WERI-Rb-1 (cell line): Measurements from ENCODE around the gene ANXA8.

Experiments used
- DNase-seq: peaks from one replicate; pipeline ENCODE4 v3.0.0-alpha.2; 2020
- H3K27ac ChIP-seq: fragments of 250-450 bp; sonication (Bioruptor Pico); 2 replicates; pipeline ENCODE4 v1.5.1; 2020; ENCODE audit warnings: mild to moderate bottlenecking, moderate library complexity
- H3K27me3 ChIP-seq: fragments of 250-450 bp; sonication (Bioruptor Pico); 2 replicates; pipeline ENCODE4 v1.5.1; 2021; ENCODE audit warnings: mild to moderate bottlenecking, low read depth, moderate library complexity; ENCODE audit not compliant: insufficient read depth, severe bottlenecking
- H3K36me3 ChIP-seq: fragments of 250-450 bp; sonication (Bioruptor Pico); 2 replicates; pipeline ENCODE4 v1.5.1; 2020; ENCODE audit warnings: mild to moderate bottlenecking, moderate library complexity
- H3K4me3 ChIP-seq: 2 replicates; pipeline ENCODE4 v1.5.1; 2011; ENCODE audit warnings: low read depth, mild to moderate bottlenecking, control low read depth, low read length
- H3K9me3 ChIP-seq: fragments of 250-450 bp; sonication (Bioruptor Pico); 2 replicates; pipeline ENCODE4 v1.5.1; 2021; ENCODE audit warnings: mild to moderate bottlenecking, moderate library complexity; ENCODE audit not compliant: severe bottlenecking
- CTCF ChIP-seq: IDR thresholded peaks from 2 replicates; pipeline ENCODE4 v1.5.1; 2011; ENCODE audit warnings: low read depth, mild to moderate bottlenecking, control low read depth, inconsistent platforms, low read length

ANXA8 gene

GRCh38 chr10:47447209-47447608 is 36.7 kb downstream of the ANXA8 start:
- Histone ChIP-seq H3K36me3 (no peaks in the 10 kb centered on the region), H3K27me3 (no peaks in the 10 kb centered on the region), H3K27ac (no peak overlapping the region), H3K9me3 (peaks cover 10% of the 10 kb centered on the region), H3K4me3 (no peak overlapping the region)
- no peak for DNase-seq
- no peak for TF ChIP-seq CTCF

GRCh38 chr10:47445720-47446119 is 38.2 kb downstream of the ANXA8 start:
- Histone ChIP-seq H3K4me3 (no peak overlapping the region), H3K27me3 (no peaks in the 10 kb centered on the region), H3K27ac (no peak overlapping the region), H3K9me3 (peaks cover 10% of the 10 kb centered on the region), H3K36me3 (no peaks in the 10 kb centered on the region)
- DNase-seq: no peak
- TF ChIP-seq CTCF: no peak

GRCh38 chr10:47444047-47444446 is 39.9 kb downstream of the ANXA8 start:
- H3K36me3 ChIP-seq: no peaks in the 10 kb centered on the region
- TF ChIP-seq CTCF: no peak
- H3K27ac ChIP-seq: no peak overlapping the region
- DNase-seq: no peak
- peaks cover 10% of the 10 kb centered on the region for H3K9me3 ChIP-seq
- H3K27me3 ChIP-seq: no peaks in the 10 kb centered on the region
- H3K4me3 ChIP-seq: no peak overlapping the region

- no peak for TF ChIP-seq CTCF
- DNase-seq: no peak
- Histone ChIP-seq H3K9me3 (peaks cover 10% of the 10 kb centered on the region), H3K36me3 (no peaks in the 10 kb centered on the region), H3K4me3 (no peak overlapping the region), H3K27ac (no peak overlapping the region), H3K27me3 (no peaks in the 10 kb centered on the region)
Measured at GRCh38 chr10:47443145-47443544, 40.8 kb downstream of the ANXA8 start.

GRCh38 chr10:47442351-47442750 is 41.6 kb downstream of the ANXA8 start:
- Histone ChIP-seq H3K27ac (no peak overlapping the region), H3K9me3 (peaks cover 10% of the 10 kb centered on the region), H3K27me3 (no peaks in the 10 kb centered on the region), H3K4me3 (no peak overlapping the region), H3K36me3 (no peaks in the 10 kb centered on the region)
- no peak for TF ChIP-seq CTCF
- DNase-seq: no peak

GRCh38 chr10:47441938-47442337 is 42.0 kb downstream of the ANXA8 start:
- no peak overlapping the region for H3K4me3 ChIP-seq
- H3K27ac ChIP-seq: no peak overlapping the region

More at GRCh38 chr10:47441938-47442337, 42.0 kb downstream of the ANXA8 start:
- Histone ChIP-seq H3K9me3 (peaks cover 10% of the 10 kb centered on the region), H3K27me3 (no peaks in the 10 kb centered on the region), H3K36me3 (no peaks in the 10 kb centered on the region)
- TF ChIP-seq CTCF: no peak
- no peak for DNase-seq
